ENCODE measurements around the gene DLGAP1.

GRCh38 chr18:3683483-3683882, 771.6 kb downstream of the DLGAP1 start:
- TF ChIP-seq CTCF (tag by site-specific recombination; IDR thresholded peaks at IDR 0.05), result no peak
- no peak for TF ChIP-seq YY2 (tag by site-specific recombination; IDR thresholded peaks at IDR 0.05)
- no peak for TF ChIP-seq ZNF37A (tag by site-specific recombination; IDR thresholded peaks at IDR 0.05)
